CD1c-positive myeloid dendritic cell (primary cell): ENCODE measurements around the gene DTYMK.

Experiments
- DNase-seq: peaks from one replicate; pipeline ENCODE4 v3.0.0-alpha.2; 2016; ENCODE audit errors: extremely low spot score

DTYMK gene, protein sequence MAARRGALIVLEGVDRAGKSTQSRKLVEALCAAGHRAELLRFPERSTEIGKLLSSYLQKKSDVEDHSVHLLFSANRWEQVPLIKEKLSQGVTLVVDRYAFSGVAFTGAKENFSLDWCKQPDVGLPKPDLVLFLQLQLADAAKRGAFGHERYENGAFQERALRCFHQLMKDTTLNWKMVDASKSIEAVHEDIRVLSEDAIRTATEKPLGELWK

DNA sequence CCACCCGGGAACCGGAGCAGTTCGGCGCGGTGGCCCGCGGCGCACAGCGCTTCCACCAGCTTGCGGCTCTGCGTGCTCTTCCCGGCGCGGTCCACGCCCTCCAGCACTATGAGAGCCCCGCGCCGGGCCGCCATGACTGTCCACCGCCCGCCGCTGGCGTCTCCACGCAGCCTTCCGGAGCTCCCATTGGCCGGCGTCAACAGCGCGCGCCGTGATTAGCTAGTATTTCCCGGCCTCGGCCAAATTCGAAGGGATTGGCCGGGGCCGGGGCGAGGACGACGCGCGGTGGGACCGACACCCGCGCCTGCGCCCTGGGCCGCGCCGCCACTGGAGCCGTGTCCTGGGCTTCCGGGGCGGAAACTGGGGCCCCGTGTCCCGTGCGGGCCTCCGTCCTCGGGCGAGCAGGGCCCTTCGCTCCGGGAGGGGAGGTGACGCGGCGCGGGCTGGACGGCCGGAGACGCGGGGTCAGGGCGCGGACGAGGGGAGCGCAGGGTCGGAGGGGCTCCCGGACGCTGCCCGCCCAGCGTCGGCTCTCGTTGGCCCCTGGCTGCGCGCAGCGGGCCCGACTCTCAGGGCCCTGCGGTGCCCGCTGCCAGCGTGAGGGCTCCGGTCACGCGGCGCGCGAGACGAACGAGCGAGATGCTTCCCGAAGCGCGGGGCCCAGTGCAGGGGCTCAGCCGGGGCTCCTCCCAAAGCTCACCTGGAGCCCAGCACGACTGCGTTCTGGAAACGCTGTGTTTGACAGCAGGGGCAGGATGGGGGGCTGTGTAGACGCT is at the start of gene DTYMK:
DTYMK (minus strand) TSS at position 166 of the 776 bp plus-strand sequence; CDS start at position 134, 32 bp downstream.
- peak; percentile 99 for DNase-seq

DNA sequence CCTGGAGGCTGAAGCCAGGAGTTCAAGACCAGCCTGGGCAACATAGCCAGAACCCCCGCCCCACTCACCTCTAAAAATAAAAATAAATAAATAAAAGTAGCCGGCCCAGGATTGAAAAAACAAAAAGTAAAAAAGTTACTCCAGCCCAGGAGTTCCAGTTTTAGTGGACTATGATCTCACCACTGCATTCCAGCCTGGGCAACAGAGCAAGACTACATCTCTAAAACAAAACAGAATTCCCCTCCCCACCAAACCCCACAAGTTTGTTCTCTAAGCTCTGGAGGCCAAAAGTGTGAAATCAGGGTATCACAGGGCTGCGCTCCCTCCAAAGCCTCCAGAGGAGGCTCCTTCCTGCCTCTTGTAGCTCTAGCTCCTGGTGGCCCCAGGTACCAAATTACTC is 49.5 kb upstream of the DTYMK start:
- DNase-seq, result no peak

DNA sequence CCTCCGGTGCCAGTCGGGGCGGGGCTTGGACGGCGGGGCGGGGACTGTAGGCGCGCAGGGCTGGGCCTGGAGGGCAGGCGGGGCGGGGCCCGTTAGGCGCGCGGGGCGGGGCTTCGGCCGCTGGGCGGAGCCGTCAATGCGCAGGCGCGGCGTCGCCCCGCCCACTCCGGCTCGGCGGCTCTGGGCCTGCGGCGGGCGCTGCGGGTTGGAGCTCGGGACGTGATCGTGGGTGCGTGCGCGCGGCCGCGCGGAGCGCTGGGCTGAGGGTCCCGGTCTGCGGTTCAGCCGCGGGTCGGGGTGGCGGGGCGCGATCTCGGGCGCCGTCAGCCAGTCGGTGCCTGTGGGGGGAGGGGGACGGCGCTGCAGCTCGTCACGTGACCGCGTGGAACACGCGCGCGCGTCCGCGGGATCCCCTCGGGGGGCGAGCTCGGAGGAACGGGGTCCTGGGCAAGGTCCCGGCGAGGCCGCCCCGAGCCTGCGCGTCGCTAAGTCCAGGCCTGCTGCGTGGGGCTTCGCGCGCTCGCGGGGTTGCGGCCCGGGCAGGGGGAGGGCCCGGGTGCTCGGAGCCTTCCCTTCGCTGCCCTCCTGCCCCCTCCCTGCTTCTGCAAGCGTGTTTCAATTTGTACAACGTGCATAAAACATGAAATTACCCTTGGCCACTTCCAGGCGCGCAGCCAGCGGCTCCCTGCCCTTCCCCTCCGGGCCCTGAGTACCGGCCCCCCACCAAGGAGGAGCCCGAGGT is 48.0 kb upstream of the DTYMK start, which contains the start of gene D2HGDH:
D2HGDH (plus strand) TSS at position 164 of the 742 bp plus-strand sequence. CDS start 595 bp downstream, outside the sequence.
- peak; percentile 96 for DNase-seq

DNA sequence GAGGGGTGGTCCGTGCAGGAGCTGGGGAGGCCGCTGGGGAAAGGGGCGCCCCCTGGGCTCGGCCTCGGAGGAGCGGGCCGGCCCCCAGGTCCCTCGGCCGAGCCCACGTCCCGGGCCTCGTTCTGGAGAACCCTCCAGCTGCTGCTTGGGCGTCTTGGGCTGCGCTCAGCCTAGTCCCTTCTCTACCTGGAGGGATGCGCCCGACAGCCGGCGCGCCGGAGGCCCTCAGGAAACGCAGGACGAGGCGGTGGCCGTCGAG is 47.5 kb upstream of the DTYMK start:
- DNase-seq, result no peak

DNA sequence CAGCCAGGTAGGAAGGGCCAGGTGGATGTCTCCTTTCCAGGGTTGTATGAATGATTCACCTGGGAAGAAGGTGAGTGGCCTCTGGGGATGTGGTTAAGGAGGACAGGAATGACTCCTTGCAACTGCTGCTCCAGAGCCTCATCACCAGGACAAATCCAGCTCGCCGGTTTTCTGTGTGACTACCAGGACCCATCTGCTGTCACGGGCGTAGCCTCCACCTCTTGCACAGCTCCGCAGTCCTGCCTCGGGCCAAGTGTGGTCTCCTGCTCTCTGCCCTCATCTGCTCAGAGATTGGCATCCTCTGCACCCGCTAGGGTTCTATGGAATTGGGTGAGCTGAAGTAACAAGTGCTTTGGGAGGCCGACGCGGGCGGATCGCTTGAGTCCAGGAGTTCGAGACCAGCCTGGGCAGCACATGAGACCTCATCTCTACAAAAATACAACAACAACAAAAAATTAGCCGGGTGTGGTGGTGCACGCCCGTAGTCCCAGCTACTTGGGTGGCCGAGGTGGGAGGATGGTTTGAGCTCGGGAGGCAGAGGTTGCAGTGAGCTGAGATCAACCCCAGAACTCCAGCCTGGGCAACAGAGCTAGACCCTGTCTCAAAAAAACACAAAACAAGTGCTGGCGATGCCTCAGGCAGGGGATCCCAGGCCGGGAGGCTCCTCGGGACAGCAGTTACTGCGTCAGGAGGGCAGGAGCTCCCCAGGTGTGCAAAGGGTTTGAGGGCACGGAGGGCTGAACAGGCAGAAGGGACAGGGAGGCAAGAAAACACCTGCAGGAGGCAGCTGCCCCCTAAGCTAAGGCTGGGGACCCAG is 47.0 kb upstream of the DTYMK start:
- DNase-seq, result no peak

DNA sequence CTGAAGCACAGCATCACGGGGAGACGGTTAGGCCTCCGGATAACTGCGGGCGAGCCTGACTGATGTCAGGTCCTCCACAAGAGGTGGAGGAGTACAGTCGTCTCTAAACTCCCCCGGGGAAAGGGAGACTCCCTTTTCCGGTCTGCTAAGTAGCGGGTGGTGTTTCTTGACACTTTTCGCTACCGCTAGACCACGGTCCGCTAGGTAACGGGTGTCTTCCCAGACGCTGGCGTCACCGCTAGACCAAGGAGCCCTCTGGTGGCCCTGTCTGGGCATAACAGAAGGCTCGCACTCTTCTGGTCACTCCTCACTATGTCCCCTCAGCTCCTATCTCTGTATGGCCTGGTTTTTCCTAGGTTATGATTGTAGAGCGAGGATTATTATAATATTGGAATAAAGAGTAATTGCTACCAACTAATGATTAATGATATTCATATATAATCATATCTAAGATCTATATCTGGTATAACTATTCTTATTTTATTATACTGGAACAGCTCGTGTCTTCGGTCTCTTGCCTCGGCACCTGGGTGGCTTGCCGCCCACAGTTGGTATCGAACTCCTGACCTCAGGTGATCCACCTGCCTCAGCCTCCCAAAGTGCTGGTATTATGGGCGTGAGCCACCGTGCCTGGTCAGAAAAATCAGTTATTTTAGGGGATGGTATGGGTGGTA is 46.0 kb upstream of the DTYMK start:
- peak; percentile 31 for DNase-seq

DNA sequence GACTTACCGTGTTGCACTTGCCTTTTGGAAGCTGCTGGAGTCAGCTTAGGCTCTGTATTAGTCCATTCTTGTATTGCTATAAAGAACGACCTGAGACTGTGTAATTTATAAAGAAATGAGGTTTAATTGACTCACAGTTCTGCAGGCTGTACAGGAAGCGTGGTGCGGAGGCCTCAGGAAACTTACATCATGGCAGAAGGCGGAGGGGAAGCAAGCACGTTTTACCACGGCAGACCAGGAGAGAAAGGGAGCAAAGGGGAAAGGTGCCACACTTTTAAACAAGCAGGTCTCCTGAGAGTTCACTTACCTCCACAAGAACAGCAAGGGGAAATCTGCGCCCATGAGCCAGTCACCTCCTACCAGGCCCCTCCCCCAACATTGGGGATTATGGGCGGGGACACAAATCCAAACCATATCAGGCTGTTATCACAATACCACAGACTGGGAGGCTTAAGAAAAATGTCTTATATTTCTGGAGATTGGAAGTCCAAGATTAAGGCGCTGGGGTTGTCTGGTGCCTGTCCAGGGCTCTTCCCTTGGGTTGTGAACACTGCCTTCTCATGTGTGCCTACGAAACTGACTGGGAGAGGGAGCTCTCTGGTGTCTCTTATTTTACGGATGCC is 44.2 kb upstream of the DTYMK start:
- DNase-seq, result peak; percentile 15

DNA sequence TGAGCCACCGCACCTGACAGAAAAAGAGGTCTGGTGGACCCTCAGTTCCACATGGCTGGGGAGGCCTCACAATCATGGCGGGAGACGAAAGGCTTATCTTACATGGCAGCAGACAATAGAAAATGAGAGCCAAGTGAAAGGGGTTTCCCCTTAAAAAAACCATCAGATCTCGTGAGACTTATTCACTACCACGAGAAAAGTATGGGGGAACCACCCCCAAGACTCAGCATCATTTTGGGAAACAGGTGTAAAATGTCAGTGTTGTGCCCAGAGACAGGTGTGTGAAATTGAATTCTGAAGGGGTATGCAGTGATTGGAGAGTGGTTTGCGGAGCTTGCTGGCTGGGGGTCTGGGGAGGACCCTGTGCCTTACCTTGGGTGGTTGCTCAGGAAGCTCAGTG is 43.3 kb upstream of the DTYMK start:
- DNase-seq, result no peak

DNA sequence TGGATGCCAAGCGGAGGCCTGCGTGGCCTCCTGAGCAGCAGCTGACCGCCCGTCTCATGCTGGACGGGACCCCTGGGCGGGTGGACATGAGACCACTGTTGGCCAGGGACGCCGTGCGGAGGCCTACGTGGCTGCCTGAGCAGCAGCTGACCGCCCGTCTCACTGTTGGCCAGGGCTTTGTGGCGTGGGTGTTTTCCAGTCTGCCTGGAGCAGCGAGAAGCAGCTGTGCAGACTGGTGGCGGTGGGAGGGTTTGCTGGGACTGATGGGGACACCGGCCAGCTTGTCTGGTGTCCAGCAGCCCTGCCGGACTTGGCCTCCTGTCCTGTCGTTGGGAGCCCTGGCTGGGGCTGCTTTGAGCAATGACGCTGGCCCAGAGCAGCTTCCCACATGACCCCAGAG is 42.0 kb upstream of the DTYMK start:
- DNase-seq, result no peak

DNA sequence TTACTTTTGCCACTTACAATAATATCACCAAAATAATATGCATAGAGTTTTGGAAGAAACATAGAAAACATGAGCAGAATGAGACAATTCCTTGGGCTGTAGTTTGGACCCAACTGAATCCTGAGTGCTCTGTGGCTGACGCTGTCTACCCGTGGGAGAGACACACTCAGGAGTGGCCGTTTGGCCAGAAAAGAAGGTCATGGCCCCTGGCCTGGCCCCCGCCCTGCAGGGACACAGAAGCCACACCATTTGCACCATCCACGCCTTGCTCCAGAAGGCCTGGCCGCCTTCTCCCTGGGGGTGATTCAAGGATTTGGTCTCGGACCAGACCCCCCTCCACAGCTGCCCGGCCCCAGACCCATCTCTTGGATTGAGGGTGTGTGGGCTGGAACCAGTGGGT is 41.4 kb upstream of the DTYMK start:
- no peak for DNase-seq

DNA sequence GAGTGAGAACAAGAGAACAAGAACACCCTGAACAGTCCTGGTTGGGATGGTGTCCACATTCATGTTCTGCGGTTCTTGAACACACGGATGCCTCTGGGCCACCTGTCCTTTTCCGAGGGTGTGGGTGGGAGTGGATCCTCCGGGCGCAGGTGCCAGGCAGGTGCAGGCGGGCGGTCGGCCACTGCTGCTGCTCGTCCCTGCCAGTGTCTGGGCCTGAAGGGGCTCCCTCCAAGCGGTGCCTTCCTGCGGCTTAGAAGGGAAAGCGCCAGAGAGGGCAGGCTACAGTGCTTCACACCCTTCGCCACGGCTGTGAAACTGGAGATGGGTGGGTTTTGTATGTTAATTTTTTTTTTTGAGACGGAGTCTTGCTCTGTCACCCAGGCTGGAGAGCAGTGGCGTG is 39.8 kb upstream of the DTYMK start:
- DNase-seq, result no peak

DNA sequence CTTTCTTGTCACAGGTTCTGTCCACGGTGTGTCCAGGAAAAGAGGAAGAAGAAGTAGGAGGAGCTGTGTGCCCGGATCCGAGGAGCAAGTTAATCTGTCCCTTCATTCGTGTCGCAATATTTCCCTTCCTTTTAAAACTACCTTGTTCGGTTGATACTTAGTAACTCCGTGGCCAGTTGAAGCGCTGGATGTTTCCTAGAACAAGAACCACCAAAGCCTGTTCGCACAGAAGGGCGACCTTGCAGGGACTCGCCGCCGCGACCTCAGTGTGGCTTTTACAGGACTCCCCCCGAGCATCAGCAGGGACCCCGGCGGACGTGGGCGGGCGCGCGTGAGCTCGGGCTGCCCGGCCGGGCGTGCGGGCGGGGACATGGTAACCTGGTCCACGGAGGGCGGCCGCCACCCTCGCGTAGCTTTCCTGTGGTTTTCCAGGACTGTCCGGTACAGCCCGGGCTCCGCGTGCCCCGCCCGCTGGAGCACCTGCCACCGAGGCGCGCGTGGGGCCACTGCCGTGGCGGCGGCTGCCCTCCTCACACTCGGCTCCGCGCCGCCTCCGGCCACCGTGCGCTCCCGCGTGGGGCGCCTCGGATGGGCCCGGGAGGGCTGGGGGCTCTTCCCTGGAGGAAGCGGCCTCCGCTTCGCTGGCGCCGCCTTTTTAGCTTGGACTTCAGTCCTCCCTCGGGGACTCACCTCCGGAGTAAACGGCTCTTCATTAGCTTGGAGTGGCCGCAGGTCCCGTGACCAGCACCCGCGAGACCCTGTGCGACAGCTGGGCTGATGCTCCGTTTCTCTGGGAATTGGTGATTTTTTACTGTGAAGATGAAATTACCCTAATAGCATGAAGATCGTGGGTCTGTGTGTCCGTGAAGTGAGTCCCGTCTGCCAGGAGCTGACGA is 38.6 kb upstream of the DTYMK start:
- no peak for DNase-seq

DNA sequence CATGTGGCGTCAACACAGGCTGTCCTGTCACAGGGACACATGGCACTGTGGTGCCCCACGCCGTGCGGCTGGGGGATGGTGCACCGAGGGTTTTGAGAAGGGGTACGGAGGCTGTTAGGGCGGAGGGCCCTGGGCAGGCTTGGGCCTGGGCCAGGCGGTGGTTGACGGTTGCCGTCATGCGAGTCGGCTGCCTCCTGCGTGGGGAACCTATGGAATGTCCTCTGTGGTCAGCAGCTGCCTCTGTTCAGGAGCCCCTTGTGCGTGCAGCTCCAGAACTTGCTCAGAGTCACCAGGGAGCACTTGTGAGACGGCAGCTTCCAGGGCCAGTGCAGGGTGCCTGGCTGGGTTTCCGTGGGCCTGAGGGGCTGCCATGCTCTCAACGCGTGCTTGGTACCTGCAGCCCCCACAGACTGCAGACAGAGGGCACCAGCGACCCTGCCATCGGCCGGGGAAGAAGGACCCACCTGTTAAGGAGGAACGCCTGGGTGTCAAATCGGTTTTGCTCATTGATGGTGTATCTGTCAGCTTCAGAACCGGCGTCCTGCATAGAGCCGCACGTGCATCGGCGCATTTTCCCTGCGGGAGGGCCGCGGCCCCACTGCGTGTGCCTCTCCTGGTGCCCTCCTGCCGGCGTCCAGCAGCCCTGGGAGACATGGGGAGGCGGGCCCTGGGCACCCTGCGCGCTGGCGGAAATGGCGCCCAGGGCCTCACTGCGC is 37.8 kb upstream of the DTYMK start:
- no peak for DNase-seq

DNA sequence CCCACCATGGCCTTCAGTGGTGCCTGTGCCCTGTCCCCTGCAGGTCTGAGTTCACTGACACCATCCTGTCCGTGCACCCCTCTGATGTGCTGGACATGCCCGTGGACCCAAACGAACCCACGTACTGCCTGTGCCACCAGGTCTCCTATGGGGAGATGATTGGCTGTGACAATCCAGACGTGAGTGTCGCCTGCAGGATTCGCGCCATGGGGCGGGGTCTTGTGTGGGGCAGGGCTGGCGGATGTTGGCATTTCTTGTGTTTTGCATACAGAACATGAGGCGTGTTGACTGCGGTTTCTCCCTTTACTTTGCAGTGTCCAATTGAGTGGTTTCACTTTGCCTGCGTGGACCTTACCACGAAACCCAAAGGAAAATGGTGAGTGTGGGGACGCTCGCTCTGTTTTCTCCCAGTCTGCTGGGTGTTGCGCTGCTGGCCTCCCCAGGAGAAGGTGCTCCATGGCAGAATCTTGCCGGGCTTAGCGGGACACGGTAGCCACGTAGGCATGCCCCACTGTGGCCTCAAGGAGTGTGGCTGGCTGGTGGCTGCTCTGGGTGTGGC is 36.4 kb upstream of the DTYMK start:
- DNase-seq, result no peak

DNA sequence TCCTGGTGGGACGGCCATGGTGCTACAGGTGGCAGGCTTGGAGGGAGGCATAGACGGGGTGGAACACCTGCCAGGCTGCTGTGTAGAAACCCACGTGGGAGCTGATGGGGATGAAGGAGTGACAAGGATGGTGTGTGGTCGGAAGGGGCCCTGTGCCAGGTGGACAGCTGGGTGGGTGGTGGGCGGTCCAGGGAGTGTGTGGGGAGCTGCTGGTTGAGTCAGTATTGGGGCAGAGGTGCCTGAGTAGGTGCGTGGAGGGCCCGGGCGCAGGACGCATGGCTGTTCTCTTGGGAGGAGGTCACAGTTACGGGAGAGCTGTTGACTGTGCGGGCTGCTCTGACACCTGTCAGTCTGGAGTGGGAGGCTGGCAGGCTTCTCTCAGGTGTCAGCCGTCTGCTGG is 35.2 kb upstream of the DTYMK start:
- no peak for DNase-seq

DNA sequence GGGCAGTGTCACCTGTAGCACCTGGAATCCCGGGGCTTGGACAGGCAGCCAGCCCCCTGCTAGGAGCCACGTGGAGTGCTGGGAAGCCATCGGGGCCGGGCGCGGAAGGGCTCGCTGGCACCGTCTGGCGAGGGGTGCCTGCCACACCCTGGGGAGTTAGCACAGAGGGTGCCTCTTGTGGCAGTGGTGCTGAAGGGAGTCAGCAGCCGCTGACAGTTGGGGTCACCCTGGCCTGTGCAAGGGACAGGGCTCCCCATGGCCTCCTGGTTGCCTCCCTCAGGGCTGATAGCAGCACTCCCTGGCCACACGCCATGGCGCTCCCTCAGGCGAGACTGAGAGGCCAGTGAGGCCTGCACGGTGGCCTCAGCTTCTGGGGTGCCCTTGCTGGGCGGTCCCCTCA is 33.9 kb upstream of the DTYMK start:
- DNase-seq, result no peak

DNA sequence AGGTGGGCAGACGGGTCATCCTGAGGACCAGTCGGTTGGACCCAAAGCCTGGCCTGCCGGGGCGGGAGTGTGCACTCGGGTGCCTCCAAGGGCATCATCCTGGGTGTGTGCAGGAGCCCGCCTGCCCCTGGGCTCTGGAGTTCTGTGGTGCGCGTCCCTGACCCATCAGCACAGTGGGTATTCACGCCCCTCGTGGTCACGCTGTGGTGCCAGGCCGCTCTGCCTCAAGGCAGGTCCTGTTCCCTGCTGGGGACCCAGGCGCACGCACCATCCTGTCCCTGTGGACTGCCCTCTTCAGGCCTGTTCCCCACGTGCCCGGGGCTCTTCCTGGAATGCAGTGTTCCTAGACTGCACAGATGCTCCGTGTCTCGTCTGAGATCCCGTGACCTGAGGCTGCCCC is 33.5 kb upstream of the DTYMK start:
- DNase-seq, result no peak

DNA sequence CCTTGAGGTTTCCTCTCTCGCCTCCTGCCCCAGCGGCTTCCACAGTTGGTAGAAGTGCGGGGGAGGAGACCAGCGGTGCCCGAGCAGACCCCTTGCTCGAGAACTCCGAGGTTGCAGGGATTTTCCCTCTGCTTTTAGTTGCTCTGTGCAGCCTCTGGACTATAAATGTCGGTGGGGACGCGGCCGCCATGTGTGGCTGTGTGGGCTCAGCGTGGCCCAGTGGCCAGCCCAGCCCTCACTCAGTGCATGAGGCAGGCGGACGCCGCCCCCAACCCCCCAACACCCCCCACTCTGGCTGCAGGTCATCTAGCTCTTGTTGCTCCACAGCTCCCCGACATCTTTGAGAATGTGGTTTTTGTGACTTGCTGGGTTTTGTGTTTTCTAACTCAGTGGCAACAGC is 32.5 kb upstream of the DTYMK start:
- no peak for DNase-seq

DNA sequence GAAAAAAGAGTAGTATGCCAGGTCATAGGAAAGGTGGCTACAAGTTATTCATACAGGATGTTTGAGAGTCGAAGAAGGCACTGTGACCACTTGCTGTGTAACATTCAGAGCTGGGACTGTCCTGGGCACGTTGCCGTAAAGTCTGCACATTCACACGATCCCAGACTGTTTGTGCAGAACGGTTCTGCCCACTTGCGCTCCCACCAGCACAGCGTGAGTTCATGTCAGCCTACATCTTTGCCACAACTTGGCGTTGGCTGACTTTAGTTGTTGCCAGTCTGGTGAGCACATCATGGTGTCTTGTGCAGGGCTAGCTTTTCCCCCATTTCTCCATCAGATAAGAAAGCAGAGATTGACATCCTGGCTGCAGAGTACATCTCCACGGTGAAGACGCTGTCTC is 22.3 kb upstream of the DTYMK start:
- DNase-seq, result no peak
